Osteoblast (primary cell): ENCODE measurements around the gene VKORC1L1. TPM values are rescaled to one million over a fixed set of nuclear protein-coding genes. Genes with fewer than 3 reads are reported as not detected.
"Not testable (repeated sequence)": the region's sequence is repeated elsewhere in the genome, so short reads cannot be mapped to it uniquely, and the experiment has no call there.

ENCODE experiments used
- DNase-seq: peaks from one replicate; pipeline ENCODE4 v3.0.0; 2011; ENCODE audit warnings: low spot score, mixed read lengths; ENCODE audit not compliant: insufficient read length; ENCODE audit errors: missing footprints
- H2AFZ ChIP-seq: 2 replicates; pipeline ENCODE4 v1.6.0; 2011; ENCODE audit warnings: mild to moderate bottlenecking, low read length
- H3K27ac ChIP-seq: 2 replicates; pipeline ENCODE4 v1.5.1; 2011; ENCODE audit warnings: mild to moderate bottlenecking, low read depth, low read length, moderate library complexity
- H3K27me3 ChIP-seq: 2 replicates; pipeline ENCODE4 v1.6.0; 2012; ENCODE audit warnings: mild to moderate bottlenecking, control low read depth, inconsistent platforms, low read length, moderate library complexity; ENCODE audit not compliant: insufficient read depth
- H3K36me3 ChIP-seq: 2 replicates; pipeline ENCODE4 v1.5.1; 2011; ENCODE audit warnings: mild to moderate bottlenecking, low read length, control low read depth, moderate library complexity; ENCODE audit not compliant: insufficient read depth
- H3K4me1 ChIP-seq: 2 replicates; pipeline ENCODE4 v1.5.1; 2011; ENCODE audit warnings: mild to moderate bottlenecking, low read length, control low read depth, moderate library complexity; ENCODE audit not compliant: insufficient read depth
- H3K4me2 ChIP-seq: 2 replicates; pipeline ENCODE4 v1.6.0; 2011; ENCODE audit warnings: mild to moderate bottlenecking, low read length; ENCODE audit not compliant: insufficient read depth
- H3K4me3 ChIP-seq: fragments of 200-600 bp; sonication (generic); 3 replicates; pipeline ENCODE4 v1.5.1; 2012; ENCODE audit warnings: mild to moderate bottlenecking, low read length, inconsistent platforms; ENCODE audit not compliant: insufficient read depth
- H3K79me2 ChIP-seq: 2 replicates; pipeline ENCODE4 v1.6.0; 2012; ENCODE audit warnings: mild to moderate bottlenecking, low read length, control low read depth, inconsistent platforms; ENCODE audit not compliant: insufficient read depth
- H3K9me3 ChIP-seq: 2 replicates; pipeline ENCODE4 v1.5.1; 2011; ENCODE audit warnings: low read depth, low read length, control low read depth
- H4K20me1 ChIP-seq: 2 replicates; pipeline ENCODE4 v1.6.0; 2012; ENCODE audit warnings: mild to moderate bottlenecking, low read length, control low read depth; ENCODE audit not compliant: insufficient read depth
- total RNA-seq: library from RNA; depleted of rRNA; stranded (reverse); fragments of >200 nt; gene quantifications from 2 replicates; pipeline ENCODE4 v1.2.3, GENCODE V29; 2012
- TF ChIP-seq, protein P1 (sequence below): IDR thresholded peaks from 2 replicates; pipeline ENCODE4 v1.5.1; 2011; ENCODE audit warnings: mild to moderate bottlenecking, low read depth, low read length, moderate library complexity; ENCODE audit errors: extremely low read depth

Gene VKORC1L1
- total RNA-seq, result 18.5 and 21.2 TPM in 2 replicates

DNA sequence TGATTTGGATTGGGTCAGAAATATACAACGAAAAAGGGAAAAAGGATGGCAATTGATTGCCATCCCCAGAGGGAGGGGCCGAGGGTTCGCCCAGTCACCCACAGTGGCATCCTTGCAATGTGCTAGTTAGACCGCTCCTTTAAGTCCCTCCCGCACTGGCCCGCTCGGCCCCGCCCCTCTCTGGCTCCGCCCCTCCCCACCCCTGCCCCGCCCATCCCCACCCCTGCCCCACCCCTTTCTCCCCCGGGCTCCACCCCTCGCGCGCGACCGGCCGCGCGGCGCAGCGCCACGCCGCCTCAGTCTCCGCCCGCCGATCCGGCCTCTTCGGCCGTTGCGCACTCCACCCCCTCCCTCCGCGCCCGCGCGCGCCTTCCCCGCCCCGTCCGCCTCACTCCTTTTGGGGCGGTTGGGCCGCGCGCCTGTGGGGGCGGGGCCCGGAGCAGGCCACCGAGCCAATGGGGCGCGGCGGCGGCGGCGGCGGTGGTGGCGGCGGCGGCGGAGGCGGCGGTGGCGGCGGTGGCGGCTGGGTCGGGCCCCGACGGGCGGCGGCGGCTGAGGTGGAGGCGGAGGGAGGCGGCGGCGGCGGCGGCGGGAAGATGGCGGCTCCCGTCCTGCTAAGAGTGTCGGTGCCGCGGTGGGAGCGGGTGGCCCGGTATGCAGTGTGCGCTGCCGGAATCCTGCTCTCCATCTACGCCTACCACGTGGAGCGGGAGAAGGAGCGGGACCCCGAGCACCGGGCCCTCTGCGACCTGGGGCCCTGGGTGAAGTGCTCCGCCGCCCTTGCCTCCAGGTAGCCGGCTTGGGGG is at the start of gene VKORC1L1:
TSS of gene VKORC1L1 (plus strand) at position 299 of the 806 bp plus-strand sequence. CDS start at position 597, 298 bp downstream.
- H3K27ac ChIP-seq, result peak within 1 kb of the TSS; percentile 45
- no peaks in the 10 kb centered on the region for H3K27me3 ChIP-seq
- peaks cover 3% of the 10 kb centered on the region for H3K4me1 ChIP-seq
- peak; percentile 98 for DNase-seq
- H3K79me2 ChIP-seq, result peaks cover 35% of the 10 kb centered on the region
- TF ChIP-seq, protein P1, sequence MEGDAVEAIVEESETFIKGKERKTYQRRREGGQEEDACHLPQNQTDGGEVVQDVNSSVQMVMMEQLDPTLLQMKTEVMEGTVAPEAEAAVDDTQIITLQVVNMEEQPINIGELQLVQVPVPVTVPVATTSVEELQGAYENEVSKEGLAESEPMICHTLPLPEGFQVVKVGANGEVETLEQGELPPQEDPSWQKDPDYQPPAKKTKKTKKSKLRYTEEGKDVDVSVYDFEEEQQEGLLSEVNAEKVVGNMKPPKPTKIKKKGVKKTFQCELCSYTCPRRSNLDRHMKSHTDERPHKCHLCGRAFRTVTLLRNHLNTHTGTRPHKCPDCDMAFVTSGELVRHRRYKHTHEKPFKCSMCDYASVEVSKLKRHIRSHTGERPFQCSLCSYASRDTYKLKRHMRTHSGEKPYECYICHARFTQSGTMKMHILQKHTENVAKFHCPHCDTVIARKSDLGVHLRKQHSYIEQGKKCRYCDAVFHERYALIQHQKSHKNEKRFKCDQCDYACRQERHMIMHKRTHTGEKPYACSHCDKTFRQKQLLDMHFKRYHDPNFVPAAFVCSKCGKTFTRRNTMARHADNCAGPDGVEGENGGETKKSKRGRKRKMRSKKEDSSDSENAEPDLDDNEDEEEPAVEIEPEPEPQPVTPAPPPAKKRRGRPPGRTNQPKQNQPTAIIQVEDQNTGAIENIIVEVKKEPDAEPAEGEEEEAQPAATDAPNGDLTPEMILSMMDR, result no peak
- no peaks in the 10 kb centered on the region for H3K9me3 ChIP-seq
- H3K36me3 ChIP-seq, result no peaks in the 10 kb centered on the region
- peak within 1 kb of the TSS; percentile 68 for H2AFZ ChIP-seq
- H3K4me3 ChIP-seq, result peak within 1 kb of the TSS; percentile 82
- peaks cover 3% of the 10 kb centered on the region for H4K20me1 ChIP-seq
- H3K4me2 ChIP-seq, result peak within 1 kb of the TSS; percentile 86

DNA sequence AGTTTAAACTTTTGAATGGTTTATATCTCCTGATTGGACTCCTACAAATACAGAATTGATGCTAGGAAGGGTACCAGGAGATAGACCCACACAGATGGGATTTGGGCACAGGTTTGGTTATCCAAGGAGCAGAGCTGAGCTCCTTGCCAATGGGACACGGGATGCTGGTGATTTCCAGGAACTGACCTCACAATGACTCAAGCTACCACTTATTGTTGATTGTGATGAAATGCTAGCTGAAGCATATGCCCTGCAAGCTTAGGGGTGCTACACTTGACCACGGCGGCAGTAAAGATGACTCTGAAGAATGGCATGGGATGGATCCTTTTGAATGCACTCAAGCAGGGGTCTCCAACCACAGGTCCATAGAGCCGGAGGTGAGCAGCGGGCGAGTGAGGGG is 45.5 kb upstream of the VKORC1L1 start:
- Histone ChIP-seq H3K4me3 (no peak overlapping the region), H3K79me2 (no peaks in the 10 kb centered on the region), H2AFZ (no peak overlapping the region), H3K27me3 (no peaks in the 10 kb centered on the region), H3K4me1 (no peaks in the 10 kb centered on the region), H3K4me2 (no peak overlapping the region), H3K27ac (no peak overlapping the region), H3K36me3 (no peaks in the 10 kb centered on the region), H3K9me3 (no peaks in the 10 kb centered on the region), H4K20me1 (no peaks in the 10 kb centered on the region)
- TF ChIP-seq, protein P1, result no peak
- no peak for DNase-seq

DNA sequence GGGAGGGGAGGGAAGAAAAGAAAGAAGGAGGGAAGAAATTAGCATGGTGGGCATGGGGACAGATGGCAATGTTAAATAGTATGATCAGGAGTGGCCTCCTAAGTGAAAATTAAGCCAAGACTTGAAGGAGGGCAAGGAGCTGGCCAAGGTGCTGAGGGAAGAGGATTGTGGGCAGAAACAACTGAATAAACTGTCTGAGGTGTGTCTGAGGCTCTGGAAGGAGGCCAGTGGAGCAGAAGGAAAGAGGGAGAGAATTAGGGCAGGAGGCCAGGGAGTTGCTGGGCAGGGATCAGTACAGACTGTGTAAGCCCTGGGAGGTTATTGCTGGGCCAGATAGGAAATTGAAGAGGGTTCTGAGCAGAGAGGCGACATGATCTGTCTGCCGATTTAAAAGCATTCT is 40.6 kb upstream of the VKORC1L1 start:
- Histone ChIP-seq H4K20me1 (no peaks in the 10 kb centered on the region), H2AFZ (no peak overlapping the region), H3K27me3 (no peaks in the 10 kb centered on the region), H3K4me3 (no peak overlapping the region), H3K36me3 (no peaks in the 10 kb centered on the region), H3K79me2 (no peaks in the 10 kb centered on the region), H3K9me3 (no peaks in the 10 kb centered on the region), H3K4me2 (no peak overlapping the region), H3K27ac (no peak overlapping the region), H3K4me1 (no peaks in the 10 kb centered on the region)
- peak; percentile 5 for DNase-seq
- TF ChIP-seq, protein P1, result no peak

DNA sequence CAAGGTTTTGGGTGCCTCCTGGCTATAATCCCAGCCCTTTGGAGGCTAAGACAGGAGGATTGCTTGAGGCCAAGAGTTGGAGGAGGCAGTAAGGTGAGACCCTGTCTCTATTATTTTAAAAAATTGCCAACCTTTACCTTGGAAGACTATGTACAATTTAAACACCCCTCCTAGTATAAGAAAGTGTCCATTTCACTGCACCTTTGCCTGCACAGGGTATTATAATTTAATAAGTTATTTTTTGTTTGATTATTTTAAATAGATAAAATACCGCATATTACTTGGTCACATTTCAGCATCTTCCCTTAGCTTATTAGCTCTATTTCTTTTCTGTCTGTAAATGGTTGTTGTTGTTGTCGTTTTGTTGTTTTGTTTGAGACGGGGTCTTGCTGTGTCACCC is 36.2 kb upstream of the VKORC1L1 start:
- DNase-seq, H3K27ac ChIP-seq, H3K4me3 ChIP-seq, H3K9me3 ChIP-seq, H3K79me2 ChIP-seq, H4K20me1 ChIP-seq, H3K4me2 ChIP-seq, H3K27me3 ChIP-seq, H3K4me1 ChIP-seq, H3K36me3 ChIP-seq, H2AFZ ChIP-seq: not testable (repeated sequence)

DNA sequence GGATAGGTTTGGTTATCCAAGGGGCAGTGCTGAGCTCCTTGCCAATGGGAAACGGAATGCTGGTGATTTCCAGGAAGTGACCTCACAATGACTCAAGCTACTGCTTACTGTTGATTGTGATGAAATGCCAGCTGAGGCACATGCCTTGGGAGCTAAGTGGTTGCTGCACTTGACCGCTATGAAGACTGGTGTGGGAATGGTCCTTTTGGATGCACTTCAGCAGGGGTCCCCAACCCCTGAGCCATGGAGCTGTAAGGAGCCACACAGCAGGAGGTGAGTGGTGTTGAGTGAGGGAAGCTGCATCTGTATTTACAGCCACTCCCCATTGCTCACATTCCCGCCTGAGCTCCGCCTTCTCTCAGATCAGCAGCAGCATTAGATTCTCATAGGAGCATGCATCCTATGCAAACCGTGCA is 35.3 kb upstream of the VKORC1L1 start:
- peak; percentile 34 for DNase-seq
- not testable (repeated sequence) for H2AFZ ChIP-seq, H4K20me1 ChIP-seq, H3K4me1 ChIP-seq, H3K9me3 ChIP-seq, H3K27me3 ChIP-seq, H3K36me3 ChIP-seq, H3K79me2 ChIP-seq, H3K27ac ChIP-seq, H3K4me3 ChIP-seq, H3K4me2 ChIP-seq
